ENCODE results near the gene BLVRB. TPM values are rescaled to one million over a fixed set of nuclear protein-coding genes. Genes with fewer than 3 reads are reported as not detected.
A peak's percentile ranks its signal among the peaks of the same experiment; 100 is the strongest.

Gene BLVRB
- 113 TPM for total RNA-seq (2021; ENCODE audit: unreplicated experiment)
- polyA plus RNA-seq (2012) = 330 and 425 TPM in 2 replicates
- percentile 72 among the genes with signal in this experiment for Bru-seq, nascent RNA
- percentile 67 among the genes with signal in this experiment for BruChase-seq, experiment 1, labeled RNA remaining after a 6-hour chase
- BruChase-seq, experiment 2, labeled RNA remaining after a 2-hour chase = percentile 65 among the genes with signal in this experiment
- long read RNA-seq, transcript BLVRB-201 (5 exons, 873 nt) = major isoform, 73 of 96 reads
- long read RNA-seq, partial matches to known transcripts = 3 of 96 reads
- long read RNA-seq, other reads (novel, unspliced or antisense) = 18 of 96 reads

DNA sequence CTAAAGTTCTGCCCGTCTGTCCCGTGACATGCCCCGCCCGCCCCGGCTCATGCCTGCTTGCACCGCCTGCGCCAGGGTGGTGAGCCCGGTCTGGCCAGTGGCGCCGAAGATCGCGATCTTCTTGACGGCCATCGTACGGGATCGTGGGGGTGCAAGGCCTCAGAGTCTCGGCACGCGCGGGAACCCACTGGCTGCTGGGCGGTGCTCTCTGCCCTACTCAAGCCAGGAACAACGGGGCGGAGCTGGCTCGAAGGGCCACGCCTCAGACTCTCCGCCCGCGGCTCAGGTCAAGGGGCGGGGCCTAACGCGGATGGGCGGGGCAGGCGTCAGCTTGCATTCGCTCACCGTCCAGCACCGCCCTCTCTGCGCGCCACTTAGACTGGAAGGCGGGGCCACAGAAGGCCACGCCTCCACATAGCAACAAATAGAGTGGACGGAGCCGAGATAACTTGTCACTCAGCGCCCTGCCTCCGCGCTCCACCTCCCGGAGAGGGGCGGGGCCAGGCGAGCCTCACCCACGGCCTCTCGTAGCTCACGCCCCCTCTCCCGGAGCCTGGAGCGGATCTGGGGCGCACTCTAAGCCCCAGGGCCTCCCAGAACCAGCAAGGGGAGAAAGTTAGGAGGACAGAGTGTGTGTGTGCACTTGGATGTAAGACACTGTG lies at the start of gene BLVRB:
Gene BLVRB, minus strand, starts transcription at position 189 of the 662 bp plus-strand sequence. Its CDS starts 57 bp downstream, at position 132.
- no peaks in the 10 kb centered on the region for H3K9me3 ChIP-seq (ENCODE audit: control insufficient read depth in 1 of 2, insufficient read depth in 1 of 2, low read depth in 1 of 2, low read length in 2 of 2)
- peak; percentile 98 for DNase-seq (ENCODE audit: low read depth, low spot score)
- intact Hi-C loops (cut with micrococcal nuclease) = loop anchor here (2.0 kb wide), 1 partner anchor 137 kb away; no protein-coding TSS in a partner anchor
- H3K36me3 ChIP-seq (ENCODE audit: control insufficient read depth in 1 of 2, insufficient read depth in 2 of 2, low read length in 2 of 2) = no peaks in the 10 kb centered on the region
- peak; percentile 88 for ATAC-seq
- ChIA-PET RAD21 (ENCODE audit: low non-redundant PET in 1 of 2, low total read pairs in 2 of 2, uncharacterized antibody in 2 of 2, unreplicated experiment in 2 of 2) (interaction anchor here in 1 of 2 experiments (0.6 to 0.9 kb wide), 4 partner anchors 22 to 160 kb away, joined by 3 read pairs; no protein-coding TSS in a partner anchor), POLR2A (interaction anchor here (0.7 to 4.0 kb wide), 13 partner anchors 9 to 137 kb away, joined by 3 to 24 read pairs (median 5); partner anchors contain the start of genes C19orf47, PLD3, SERTAD1 and SERTAD3), CTCF (interaction anchor here (0.8 to 3.3 kb wide), 10 partner anchors 8 to 160 kb away, joined by 3 to 21 read pairs (median 4); partner anchors contain the start of gene SERTAD1)
- H3K4me2 ChIP-seq (ENCODE audit: low read length) = peak within 1 kb of the TSS; percentile 94
- H3K4me1 ChIP-seq (ENCODE audit: control insufficient read depth in 1 of 2, insufficient read depth in 2 of 2, low read length in 2 of 2) = peaks cover 13 to 34% of the 10 kb centered on the region in 2 experiments
- H3K9me2 ChIP-seq (ENCODE audit: insufficient read depth) = no peaks in the 10 kb centered on the region
- peaks cover 18% of the 10 kb centered on the region; the same call in 1 of the 2 replicates for H3K79me2 ChIP-seq (ENCODE audit: insufficient read depth, low read length)
- H3K27me3 ChIP-seq (ENCODE audit: insufficient read depth, low read length) = no peaks in the 10 kb centered on the region
- peak within 1 kb of the TSS; percentile 89 for H3K27ac ChIP-seq (ENCODE audit: low read depth, low read length)
- H4K20me1 ChIP-seq (ENCODE audit: insufficient read depth) = no peaks in the 10 kb centered on the region
- peak within 1 kb of the TSS; percentile 93 to 95 for H3K4me3 ChIP-seq (replicated peaks in 1 of 2; ENCODE audit: low read depth in 1 of 2, low read length in 2 of 2)
- H3K9ac ChIP-seq (ENCODE audit: low read length) = peak within 1 kb of the TSS; percentile 94
- no TSS peak for BruUV-seq (replicated peaks)
- no peak within 1 kb of the TSS for H2AFZ ChIP-seq (ENCODE audit: low read depth, low read length, poor library complexity, severe bottlenecking)
- TF ChIP-seq, protein P1, sequence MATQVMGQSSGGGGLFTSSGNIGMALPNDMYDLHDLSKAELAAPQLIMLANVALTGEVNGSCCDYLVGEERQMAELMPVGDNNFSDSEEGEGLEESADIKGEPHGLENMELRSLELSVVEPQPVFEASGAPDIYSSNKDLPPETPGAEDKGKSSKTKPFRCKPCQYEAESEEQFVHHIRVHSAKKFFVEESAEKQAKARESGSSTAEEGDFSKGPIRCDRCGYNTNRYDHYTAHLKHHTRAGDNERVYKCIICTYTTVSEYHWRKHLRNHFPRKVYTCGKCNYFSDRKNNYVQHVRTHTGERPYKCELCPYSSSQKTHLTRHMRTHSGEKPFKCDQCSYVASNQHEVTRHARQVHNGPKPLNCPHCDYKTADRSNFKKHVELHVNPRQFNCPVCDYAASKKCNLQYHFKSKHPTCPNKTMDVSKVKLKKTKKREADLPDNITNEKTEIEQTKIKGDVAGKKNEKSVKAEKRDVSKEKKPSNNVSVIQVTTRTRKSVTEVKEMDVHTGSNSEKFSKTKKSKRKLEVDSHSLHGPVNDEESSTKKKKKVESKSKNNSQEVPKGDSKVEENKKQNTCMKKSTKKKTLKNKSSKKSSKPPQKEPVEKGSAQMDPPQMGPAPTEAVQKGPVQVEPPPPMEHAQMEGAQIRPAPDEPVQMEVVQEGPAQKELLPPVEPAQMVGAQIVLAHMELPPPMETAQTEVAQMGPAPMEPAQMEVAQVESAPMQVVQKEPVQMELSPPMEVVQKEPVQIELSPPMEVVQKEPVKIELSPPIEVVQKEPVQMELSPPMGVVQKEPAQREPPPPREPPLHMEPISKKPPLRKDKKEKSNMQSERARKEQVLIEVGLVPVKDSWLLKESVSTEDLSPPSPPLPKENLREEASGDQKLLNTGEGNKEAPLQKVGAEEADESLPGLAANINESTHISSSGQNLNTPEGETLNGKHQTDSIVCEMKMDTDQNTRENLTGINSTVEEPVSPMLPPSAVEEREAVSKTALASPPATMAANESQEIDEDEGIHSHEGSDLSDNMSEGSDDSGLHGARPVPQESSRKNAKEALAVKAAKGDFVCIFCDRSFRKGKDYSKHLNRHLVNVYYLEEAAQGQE (IDR thresholded peaks at IDR 0.05; ENCODE audit: low read depth) = no peak
- TF ChIP-seq ZNF274 (IDR thresholded peaks at IDR 0.05; ENCODE audit: low read depth, low read length) (no peak), FOSL1 (IDR thresholded peaks at IDR 0.05; ENCODE audit: low read depth) (no peak), RAD21 (IDR thresholded peaks at IDR 0.05; ENCODE audit: low read depth) (no peak), TCF7L2 (IDR thresholded peaks at IDR 0.05; ENCODE audit: borderline replicate concordance, extremely low read depth, insufficient read depth, insufficient read length) (no peak), EZH2 (IDR thresholded peaks at IDR 0.05) (no peak), CEBPB (IDR thresholded peaks at IDR 0.05; ENCODE audit: low read depth) (no peak), SIN3A (IDR thresholded peaks at IDR 0.05; ENCODE audit: low read depth) (peak; percentile 18; the same call in 1 of the 2 replicates), POLR2A (IDR thresholded peaks at IDR 0.05; ENCODE audit: borderline replicate concordance, extremely low read depth, insufficient read depth, insufficient read length) (no peak), EZH2phosphoT487 (IDR thresholded peaks at IDR 0.05; ENCODE audit: borderline replicate concordance) (no peak), SRF (IDR thresholded peaks at IDR 0.05; ENCODE audit: low read depth) (no peak), CBX3 (IDR thresholded peaks at IDR 0.05; ENCODE audit: low read depth) (no peak), ZFX (IDR thresholded peaks at IDR 0.05) (no peak), JUND (IDR thresholded peaks at IDR 0.05) (no peak), YY1 (IDR thresholded peaks at IDR 0.05; ENCODE audit: extremely low read depth, insufficient replicate concordance, low read depth, low read length) (no peak), EGR1 (IDR thresholded peaks at IDR 0.05; ENCODE audit: low read depth) (peak; percentile 70), POLR2AphosphoS5 (IDR thresholded peaks at IDR 0.05; ENCODE audit: low read depth, low read length) (peak; percentile 89), SP1 (IDR thresholded peaks at IDR 0.05; ENCODE audit: low read depth) (peak; percentile 79)
- TF ChIP-seq, protein P2, sequence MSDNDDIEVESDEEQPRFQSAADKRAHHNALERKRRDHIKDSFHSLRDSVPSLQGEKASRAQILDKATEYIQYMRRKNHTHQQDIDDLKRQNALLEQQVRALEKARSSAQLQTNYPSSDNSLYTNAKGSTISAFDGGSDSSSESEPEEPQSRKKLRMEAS (IDR thresholded peaks at IDR 0.05) = peak; percentile 29; the same call in 1 of the 2 replicates
- TF ChIP-seq, protein P3, sequence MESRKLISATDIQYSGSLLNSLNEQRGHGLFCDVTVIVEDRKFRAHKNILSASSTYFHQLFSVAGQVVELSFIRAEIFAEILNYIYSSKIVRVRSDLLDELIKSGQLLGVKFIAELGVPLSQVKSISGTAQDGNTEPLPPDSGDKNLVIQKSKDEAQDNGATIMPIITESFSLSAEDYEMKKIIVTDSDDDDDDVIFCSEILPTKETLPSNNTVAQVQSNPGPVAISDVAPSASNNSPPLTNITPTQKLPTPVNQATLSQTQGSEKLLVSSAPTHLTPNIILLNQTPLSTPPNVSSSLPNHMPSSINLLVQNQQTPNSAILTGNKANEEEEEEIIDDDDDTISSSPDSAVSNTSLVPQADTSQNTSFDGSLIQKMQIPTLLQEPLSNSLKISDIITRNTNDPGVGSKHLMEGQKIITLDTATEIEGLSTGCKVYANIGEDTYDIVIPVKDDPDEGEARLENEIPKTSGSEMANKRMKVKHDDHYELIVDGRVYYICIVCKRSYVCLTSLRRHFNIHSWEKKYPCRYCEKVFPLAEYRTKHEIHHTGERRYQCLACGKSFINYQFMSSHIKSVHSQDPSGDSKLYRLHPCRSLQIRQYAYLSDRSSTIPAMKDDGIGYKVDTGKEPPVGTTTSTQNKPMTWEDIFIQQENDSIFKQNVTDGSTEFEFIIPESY (IDR thresholded peaks at IDR 0.05; ENCODE audit: extremely low read depth, insufficient replicate concordance, low read length) = no peak
- TF ChIP-seq, protein P4, sequence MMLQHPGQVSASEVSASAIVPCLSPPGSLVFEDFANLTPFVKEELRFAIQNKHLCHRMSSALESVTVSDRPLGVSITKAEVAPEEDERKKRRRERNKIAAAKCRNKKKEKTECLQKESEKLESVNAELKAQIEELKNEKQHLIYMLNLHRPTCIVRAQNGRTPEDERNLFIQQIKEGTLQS (IDR thresholded peaks at IDR 0.05) = no peak
